Naive thymus-derived CD4-positive, alpha-beta T cell (primary cell): ENCODE measurements around the gene PDHX. TPM values are rescaled to one million over a fixed set of nuclear protein-coding genes. Genes with fewer than 3 reads are reported as not detected.

Experiments
- ATAC-seq: fragments of 150-1000 bp; cut with Tn5 transposase; 2 replicates; pipeline ENCODE4 v1.10.0; 2021; ENCODE audit warnings: mild to moderate bottlenecking, moderate library complexity
- CTCF ChIA-PET: fragments of 350-600 bp; sonication (Branson Sonifier 250); formaldehyde crosslinking; loops from one replicate; lab custom pipeline; 2021; ENCODE audit warnings: antibody characterized with exemption; lab: Charles Lee
- POLR2A ChIA-PET: fragments of 350-600 bp; sonication (Branson Sonifier 250); formaldehyde crosslinking; loops from one replicate; lab custom pipeline; 2021; ENCODE audit warnings: antibody characterized with exemption, inconsistent platforms; lab: Charles Lee
- DNase-seq, 9 donors: peaks; one replicate each; pipeline versions ENCODE4 v3.0.0 to v3.0.0-alpha.2; 2020 to 2022; ENCODE audit warnings: mixed read lengths in 1 of 9
- H3K27ac ChIP-seq: one replicate; pipeline ENCODE4 v1.7.0; 2013; ENCODE audit warnings: mild to moderate bottlenecking, low read depth, low read length, moderate library complexity
- H3K27me3 ChIP-seq, 2 donors: one replicate each; pipeline ENCODE4 v1.7.0; 2013; ENCODE audit warnings: low read length in 2 of 2, mild to moderate bottlenecking in 2 of 2, moderate library complexity in 2 of 2; ENCODE audit not compliant: control insufficient read depth in 2 of 2, insufficient read depth in 2 of 2
- H3K36me3 ChIP-seq, 3 experiments: 1 replicate in 2 of 3; 2 replicates in 1 of 3; pipeline ENCODE4 v1.7.0; 2013; ENCODE audit warnings: low read length in 3 of 3, mild to moderate bottlenecking in 3 of 3, moderate library complexity in 1 of 3; ENCODE audit not compliant: insufficient read depth in 3 of 3, control insufficient read depth in 2 of 3
- H3K4me1 ChIP-seq, 2 donors: one replicate each; pipeline ENCODE4 v1.7.0; 2013; ENCODE audit warnings: low read length in 2 of 2, mild to moderate bottlenecking in 2 of 2, moderate library complexity in 1 of 2; ENCODE audit not compliant: control insufficient read depth in 2 of 2, insufficient read depth in 2 of 2
- H3K4me3 ChIP-seq: 2 replicates; pipeline ENCODE4 v1.7.0; 2013; ENCODE audit warnings: mild to moderate bottlenecking, low read length
- H3K9me3 ChIP-seq, 3 experiments: 1 replicate in 2 of 3; 2 replicates in 1 of 3; pipeline ENCODE4 v1.7.0; 2013; ENCODE audit warnings: low read length in 3 of 3; ENCODE audit not compliant: control insufficient read depth in 2 of 3
- H3K27ac Mint-ChIP-seq, 9 donors: one replicate each; pipeline ENCODE4 v1.8.0; 2020 to 2022; ENCODE audit warnings: mixed read lengths in 9 of 9, mild to moderate bottlenecking in 8 of 9, moderate library complexity in 5 of 9, inconsistent platforms in 2 of 9
- H3K27me3 Mint-ChIP-seq, 5 donors: one replicate each; pipeline ENCODE4 v1.8.0; 2021 to 2022; ENCODE audit warnings: mixed read lengths in 5 of 5, mild to moderate bottlenecking in 1 of 5
- H3K36me3 Mint-ChIP-seq, 5 donors: one replicate each; pipeline ENCODE4 v1.8.0; 2020 to 2022; ENCODE audit warnings: mixed read lengths in 5 of 5, mild to moderate bottlenecking in 3 of 5, inconsistent platforms in 1 of 5
- H3K4me1 Mint-ChIP-seq, 7 donors: one replicate each; pipeline ENCODE4 v1.8.0; 2020 to 2022; ENCODE audit warnings: mixed read lengths in 7 of 7, mild to moderate bottlenecking in 3 of 7, inconsistent platforms in 1 of 7
- H3K4me3 Mint-ChIP-seq, 10 donors: one replicate each; pipeline ENCODE4 v1.8.0; 2020 to 2022; ENCODE audit warnings: mild to moderate bottlenecking in 10 of 10, mixed read lengths in 10 of 10, moderate library complexity in 6 of 10, inconsistent platforms in 2 of 10
- H3K9me3 Mint-ChIP-seq, 11 donors: one replicate each; pipeline ENCODE4 v1.8.0; 2020 to 2022; ENCODE audit warnings: mixed read lengths in 11 of 11, mild to moderate bottlenecking in 4 of 11, inconsistent platforms in 1 of 11, moderate library complexity in 1 of 11
- intact Hi-C, 2 donors: fragments of 100-400 bp; cut with micrococcal nuclease; formaldehyde crosslinking; loops; one replicate each; pipeline ENCODE4 v1.15.1; 2023
- polyA plus RNA-seq, 2 donors: library from polyadenylated mRNA; unstranded; fragments of 300-500 nt; fragmentation: Illumina TruSeq; gene quantifications; one replicate each; pipeline ENCODE4 v1.2.3, GENCODE V29; 2021
- total RNA-seq, 6 experiments: library from RNA in 5 of 6; stranded (reverse) in 5 of 6; gene quantifications; 1 replicate in 5 of 6; 2 replicates in 1 of 6; pipeline ENCODE4 v1.2.3 and lab custom pipeline; 2021 to 2026

The PDHX gene
- total and polyA plus RNA-seq, 7 experiments from 2014 or later = 17.8 to 54.1 (median 26.2) TPM

GRCh38 chr11:34984514-34984913 lies 68.1 kb downstream of the PDHX start:
- Mint-ChIP-seq H3K4me1 (peaks cover 4 to 19% (median 8%) of the 10 kb centered on the region in 7 donors), H3K9me3 (peaks cover 0 to 5% (median 2%) of the 10 kb centered on the region in 11 donors), H3K4me3 (no peak overlapping the region), H3K27ac (no peak overlapping the region), H3K27me3 (no peaks in the 10 kb centered on the region), H3K36me3 (peaks cover 13 to 54% (median 38%) of the 10 kb centered on the region in 5 donors)
- no peak overlapping the region for H3K4me3 ChIP-seq
- ChIA-PET POLR2A (no interaction called here), CTCF (interaction anchor here (0.6 kb wide), 1 partner anchor 50 kb away, joined by 3 read pairs; no protein-coding TSS in a partner anchor)
- no peaks in the 10 kb centered on the region for H3K27me3 ChIP-seq
- H3K36me3 ChIP-seq = peaks cover 0 to 11% (median 0%) of the 10 kb centered on the region in 3 experiments
- no peaks in the 10 kb centered on the region for H3K9me3 ChIP-seq
- H3K4me1 ChIP-seq = no peaks in the 10 kb centered on the region
- no peak overlapping the region for H3K27ac ChIP-seq
- DNase-seq = no peak
- intact Hi-C loops = no loop called here
- no peak for ATAC-seq

- intact Hi-C loops = no loop called here
- DNase-seq = no peak
- H3K36me3 ChIP-seq = peaks cover 0 to 11% (median 0%) of the 10 kb centered on the region in 3 experiments
- Mint-ChIP-seq H3K27ac (peak overlapping the region in 2 of 9 donors; percentile 9 to 12), H3K9me3 (no peaks in the 10 kb centered on the region), H3K36me3 (peaks cover 9 to 45% (median 25%) of the 10 kb centered on the region in 5 donors), H3K27me3 (no peaks in the 10 kb centered on the region), H3K4me1 (peaks cover 0 to 16% (median 7%) of the 10 kb centered on the region in 7 donors), H3K4me3 (no peak overlapping the region)
- no peaks in the 10 kb centered on the region for H3K9me3 ChIP-seq
- ChIA-PET POLR2A (interaction anchor here (1.0 kb wide), 1 partner anchor 10 kb away, joined by 3 read pairs; no protein-coding TSS in a partner anchor), CTCF (interaction anchor here (0.8 to 1.3 kb wide), 3 partner anchors 15 to 176 kb away, joined by 3 read pairs; no protein-coding TSS in a partner anchor)
- no peaks in the 10 kb centered on the region for H3K4me1 ChIP-seq
- ATAC-seq = no peak
- no peaks in the 10 kb centered on the region for H3K27me3 ChIP-seq
- H3K27ac ChIP-seq = no peak overlapping the region
- no peak overlapping the region for H3K4me3 ChIP-seq
These were observed 70.6 kb downstream of the PDHX start for GRCh38 chr11:34986883-34987520.

- H3K4me3 ChIP-seq = no peak overlapping the region
- H3K27me3 ChIP-seq = no peaks in the 10 kb centered on the region
- H3K27ac ChIP-seq = no peak overlapping the region
- ChIA-PET CTCF (interaction anchor here (1.0 to 1.3 kb wide), 2 partner anchors 173 to 176 kb away, joined by 3 read pairs; no protein-coding TSS in a partner anchor), POLR2A (interaction anchor here (0.5 to 1.0 kb wide), 2 partner anchors 10 to 29 kb away, joined by 3 read pairs; no protein-coding TSS in a partner anchor)
- no peaks in the 10 kb centered on the region for H3K4me1 ChIP-seq
- H3K9me3 ChIP-seq = no peaks in the 10 kb centered on the region
- ATAC-seq (no peak), DNase-seq (no peak)
- Mint-ChIP-seq H3K4me3 (no peak overlapping the region), H3K4me1 (peaks cover 0 to 16% (median 7%) of the 10 kb centered on the region in 7 donors), H3K27ac (peak overlapping the region in 1 of 9 donors; percentile 12), H3K36me3 (peaks cover 3 to 39% (median 19%) of the 10 kb centered on the region in 5 donors), H3K27me3 (no peaks in the 10 kb centered on the region), H3K9me3 (no peaks in the 10 kb centered on the region)
- intact Hi-C loops = no loop called here
- H3K36me3 ChIP-seq = peaks cover 0 to 11% (median 0%) of the 10 kb centered on the region in 3 experiments
These were observed 71.2 kb downstream of the PDHX start for GRCh38 chr11:34987617-34988016.

GRCh38 chr11:34988294-34989255 lies 72.2 kb downstream of the PDHX start:
- Mint-ChIP-seq H3K4me1 (peaks cover 0 to 16% (median 7%) of the 10 kb centered on the region in 7 donors), H3K4me3 (no peak overlapping the region), H3K27me3 (no peaks in the 10 kb centered on the region), H3K27ac (peak overlapping the region in 2 of 9 donors; percentile 43 to 59), H3K36me3 (peaks cover 0 to 33% (median 25%) of the 10 kb centered on the region in 5 donors), H3K9me3 (no peaks in the 10 kb centered on the region)
- ChIA-PET POLR2A (interaction anchor here (1.6 kb wide), 1 partner anchor 9 kb away, joined by 4 read pairs; no protein-coding TSS in a partner anchor), CTCF (interaction anchor here (1.1 to 1.3 kb wide), 3 partner anchors 9 to 173 kb away, joined by 3 to 5 read pairs (median 3); no protein-coding TSS in a partner anchor)
- no peaks in the 10 kb centered on the region for H3K9me3 ChIP-seq
- DNase-seq (no peak), ATAC-seq (no peak)
- no peaks in the 10 kb centered on the region for H3K27me3 ChIP-seq
- H3K27ac ChIP-seq = no peak overlapping the region
- peaks cover 0 to 11% (median 0%) of the 10 kb centered on the region in 3 experiments for H3K36me3 ChIP-seq
- intact Hi-C loops = no loop called here
- no peak overlapping the region for H3K4me3 ChIP-seq
- H3K4me1 ChIP-seq = no peaks in the 10 kb centered on the region

- no peak overlapping the region for H3K4me3 ChIP-seq
- Mint-ChIP-seq H3K4me1 (peaks cover 0 to 16% (median 7%) of the 10 kb centered on the region in 7 donors), H3K4me3 (no peak overlapping the region), H3K27me3 (no peaks in the 10 kb centered on the region), H3K27ac (no peak overlapping the region), H3K9me3 (no peaks in the 10 kb centered on the region), H3K36me3 (peaks cover 0 to 18% (median 12%) of the 10 kb centered on the region in 5 donors)
- ATAC-seq = no peak
- no peaks in the 10 kb centered on the region for H3K9me3 ChIP-seq
- no peak overlapping the region for H3K27ac ChIP-seq
- no peaks in the 10 kb centered on the region for H3K36me3 ChIP-seq
- intact Hi-C loops = no loop called here
- DNase-seq = no peak
- CTCF ChIA-PET = no interaction called here
- no peaks in the 10 kb centered on the region for H3K4me1 ChIP-seq
- H3K27me3 ChIP-seq = no peaks in the 10 kb centered on the region
- POLR2A ChIA-PET = interaction anchor here (0.6 kb wide), 1 partner anchor 44 kb away, joined by 3 read pairs; no protein-coding TSS in a partner anchor
These were observed 74.5 kb downstream of the PDHX start for GRCh38 chr11:34990916-34991315.

- POLR2A ChIA-PET = interaction anchor here (0.7 to 1.3 kb wide), 2 partner anchors 51 to 179 kb away, joined by 3 read pairs; no protein-coding TSS in a partner anchor
- Mint-ChIP-seq H3K4me3 (no peak overlapping the region), H3K27me3 (no peaks in the 10 kb centered on the region), H3K9me3 (no peaks in the 10 kb centered on the region), H3K36me3 (peaks cover 0 to 10% (median 1%) of the 10 kb centered on the region in 5 donors), H3K27ac (peak overlapping the region in 1 of 9 donors; percentile 37), H3K4me1 (peaks cover 15 to 23% (median 21%) of the 10 kb centered on the region in 7 donors)
- Histone ChIP-seq H3K4me3 (no peak overlapping the region), H3K4me1 (peaks cover 15% of the 10 kb centered on the region in 2 donors), H3K27ac (no peak overlapping the region), H3K9me3 (no peaks in the 10 kb centered on the region), H3K36me3 (no peaks in the 10 kb centered on the region), H3K27me3 (no peaks in the 10 kb centered on the region)
- intact Hi-C loops = loop anchor here in 1 of 2 donors (5.0 kb wide), 1 partner anchor 408 kb away; no protein-coding TSS in a partner anchor
- no peak for ATAC-seq
- CTCF ChIA-PET = interaction anchor here (1.0 kb wide), 2 partner anchors 68 to 397 kb away, joined by 5 to 6 read pairs; no protein-coding TSS in a partner anchor
- no peak for DNase-seq
These were observed 78.4 kb downstream of the PDHX start for GRCh38 chr11:34994854-34995253.
